Measurements from ENCODE around the gene ZXDC. TPM values are rescaled to one million over a fixed set of nuclear protein-coding genes. Genes with fewer than 3 reads are reported as not detected.

The ZXDC gene
- total and polyA plus RNA-seq, 9 of the 15 experiments (the other 6 are each of a cell fraction or from before 2014, with no cell fraction given): 0.59 to 13.4 (median 7.3) TPM

DNA sequence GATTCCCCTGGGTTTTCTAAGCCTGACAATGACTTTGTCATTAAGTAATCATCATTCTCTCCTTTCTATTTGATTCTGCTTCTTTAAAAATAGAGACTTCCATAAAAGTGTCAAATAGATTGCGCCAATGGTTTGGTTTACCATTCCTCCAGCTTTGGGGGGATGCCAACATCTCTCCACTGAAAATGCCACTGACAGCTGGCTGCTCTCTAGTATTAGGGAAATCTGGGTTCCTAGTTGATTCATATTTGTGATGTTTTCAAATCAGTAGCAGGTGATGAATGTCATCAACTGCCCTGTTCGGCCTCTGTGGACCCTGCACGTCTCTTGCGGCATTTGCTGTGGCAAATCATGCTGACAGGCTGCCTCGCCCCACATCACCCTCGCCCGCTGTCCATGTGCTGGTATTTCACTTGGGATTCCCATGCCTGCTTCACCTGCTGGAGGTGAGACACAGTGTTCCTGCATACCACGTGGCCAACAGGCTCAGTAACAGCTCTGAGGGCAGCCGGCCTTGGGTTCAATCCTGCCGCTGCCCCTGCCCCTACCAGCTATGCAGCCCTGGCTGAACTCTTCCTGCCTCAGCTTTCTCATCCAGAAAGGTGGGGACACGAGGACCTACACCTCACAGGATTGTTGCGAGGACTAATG, 28.1 kb downstream of the ZXDC start:
- TF ChIP-seq ASH1L (IDR thresholded peaks at IDR 0.05; ENCODE audit: borderline replicate concordance, low read depth, partially characterized antibody): no peak
- TF ChIP-seq ZNF274 (IDR thresholded peaks at IDR 0.05; ENCODE audit: borderline replicate concordance, low read depth, low read length): no peak
- TF ChIP-seq NFXL1 (CRISPR knock-in tag; IDR thresholded peaks at IDR 0.05): no peak
- no peak for TF ChIP-seq ESRRA (IDR thresholded peaks at IDR 0.05; ENCODE audit: borderline replicate concordance, low read depth)
- TF ChIP-seq RBM34 (IDR thresholded peaks at IDR 0.05; ENCODE audit: borderline replicate concordance, insufficient read depth, low read length): no peak
- TF ChIP-seq, protein P1, sequence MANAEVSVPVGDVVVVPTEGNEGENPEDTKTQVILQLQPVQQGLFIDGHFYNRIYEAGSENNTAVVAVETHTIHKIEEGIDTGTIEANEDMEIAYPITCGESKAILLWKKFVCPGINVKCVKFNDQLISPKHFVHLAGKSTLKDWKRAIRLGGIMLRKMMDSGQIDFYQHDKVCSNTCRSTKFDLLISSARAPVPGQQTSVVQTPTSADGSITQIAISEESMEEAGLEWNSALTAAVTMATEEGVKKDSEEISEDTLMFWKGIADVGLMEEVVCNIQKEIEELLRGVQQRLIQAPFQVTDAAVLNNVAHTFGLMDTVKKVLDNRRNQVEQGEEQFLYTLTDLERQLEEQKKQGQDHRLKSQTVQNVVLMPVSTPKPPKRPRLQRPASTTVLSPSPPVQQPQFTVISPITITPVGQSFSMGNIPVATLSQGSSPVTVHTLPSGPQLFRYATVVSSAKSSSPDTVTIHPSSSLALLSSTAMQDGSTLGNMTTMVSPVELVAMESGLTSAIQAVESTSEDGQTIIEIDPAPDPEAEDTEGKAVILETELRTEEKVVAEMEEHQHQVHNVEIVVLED (CRISPR knock-in tag; IDR thresholded peaks at IDR 0.05): no peak
- TF ChIP-seq LARP7 (IDR thresholded peaks at IDR 0.05): no peak
- TF ChIP-seq, protein P2, sequence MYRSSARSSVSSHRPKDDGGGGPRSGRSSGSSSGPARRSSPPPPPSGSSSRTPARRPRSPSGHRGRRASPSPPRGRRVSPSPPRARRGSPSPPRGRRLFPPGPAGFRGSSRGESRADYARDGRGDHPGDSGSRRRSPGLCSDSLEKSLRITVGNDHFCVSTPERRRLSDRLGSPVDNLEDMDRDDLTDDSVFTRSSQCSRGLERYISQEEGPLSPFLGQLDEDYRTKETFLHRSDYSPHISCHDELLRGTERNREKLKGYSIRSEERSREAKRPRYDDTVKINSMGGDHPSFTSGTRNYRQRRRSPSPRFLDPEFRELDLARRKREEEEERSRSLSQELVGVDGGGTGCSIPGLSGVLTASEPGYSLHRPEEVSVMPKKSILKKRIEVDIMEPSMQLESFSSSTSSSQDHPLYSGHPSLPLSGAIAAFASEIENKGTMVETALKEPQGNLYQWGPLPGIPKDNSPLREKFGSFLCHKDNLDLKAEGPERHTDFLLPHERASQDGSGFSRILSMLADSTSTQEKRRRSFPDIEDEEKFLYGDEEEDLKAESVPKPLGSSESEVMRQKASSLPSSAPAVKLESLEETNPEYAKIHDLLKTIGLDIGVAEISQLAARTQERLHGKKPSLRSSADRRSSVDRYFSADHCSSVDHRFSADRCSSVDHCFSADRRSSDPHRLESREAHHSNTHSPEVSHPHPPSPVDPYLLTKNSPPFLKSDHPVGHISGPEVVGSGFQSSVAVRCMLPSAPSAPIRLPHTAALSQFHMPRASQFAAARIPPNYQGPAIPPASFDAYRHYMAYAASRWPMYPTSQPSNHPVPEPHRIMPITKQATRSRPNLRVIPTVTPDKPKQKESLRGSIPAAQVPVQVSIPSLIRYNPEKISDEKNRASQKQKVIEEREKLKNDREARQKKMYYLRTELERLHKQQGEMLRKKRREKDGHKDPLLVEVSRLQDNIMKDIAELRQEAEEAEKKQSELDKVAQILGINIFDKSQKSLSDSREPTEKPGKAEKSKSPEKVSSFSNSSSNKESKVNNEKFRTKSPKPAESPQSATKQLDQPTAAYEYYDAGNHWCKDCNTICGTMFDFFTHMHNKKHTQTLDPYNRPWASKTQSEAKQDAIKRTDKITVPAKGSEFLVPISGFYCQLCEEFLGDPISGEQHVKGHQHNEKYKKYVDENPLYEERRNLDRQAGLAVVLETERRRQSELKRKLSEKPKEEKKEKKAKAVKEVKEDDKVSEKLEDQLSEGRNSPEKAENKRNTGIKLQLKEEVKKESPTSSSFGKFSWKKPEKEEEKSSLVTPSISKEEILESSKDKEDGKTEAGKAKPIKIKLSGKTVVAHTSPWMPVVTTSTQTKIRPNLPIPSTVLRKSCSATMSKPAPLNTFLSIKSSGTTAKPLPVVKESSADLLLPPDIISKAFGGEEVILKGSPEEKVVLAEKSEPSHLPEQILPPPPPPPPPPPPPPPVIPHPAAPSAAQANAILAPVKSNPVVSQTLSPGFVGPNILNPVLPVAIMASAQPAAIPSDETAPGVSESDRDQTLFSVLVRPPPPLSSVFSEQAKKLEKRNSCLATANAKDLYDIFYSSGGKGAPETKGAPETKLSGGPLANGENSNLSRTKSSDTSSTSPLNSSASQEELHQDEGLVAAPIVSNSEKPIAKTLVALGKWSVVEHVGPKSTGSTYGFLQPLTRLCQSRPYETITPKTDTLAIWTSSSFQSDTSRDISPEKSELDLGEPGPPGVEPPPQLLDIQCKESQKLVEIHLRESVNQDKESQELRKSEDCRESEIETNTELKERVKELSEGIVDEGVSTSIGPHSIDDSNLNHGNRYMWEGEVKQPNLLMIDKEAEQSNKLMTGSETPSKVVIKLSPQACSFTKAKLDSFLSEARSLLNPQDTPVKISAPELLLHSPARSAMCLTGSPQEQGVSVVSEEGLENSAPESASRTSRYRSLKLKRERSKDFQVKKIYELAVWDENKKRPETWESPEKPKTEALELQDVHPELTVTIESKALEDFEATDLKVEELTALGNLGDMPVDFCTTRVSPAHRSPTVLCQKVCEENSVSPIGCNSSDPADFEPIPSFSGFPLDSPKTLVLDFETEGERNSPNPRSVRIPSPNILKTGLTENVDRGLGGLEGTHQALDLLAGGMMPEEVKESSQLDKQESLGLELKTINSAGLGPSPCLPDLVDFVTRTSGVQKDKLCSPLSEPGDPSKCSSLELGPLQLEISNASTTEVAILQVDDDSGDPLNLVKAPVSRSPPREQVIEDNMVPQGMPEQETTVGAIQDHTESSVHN (IDR thresholded peaks at IDR 0.05; ENCODE audit: borderline replicate concordance in 1 of 2, low read depth in 1 of 2): no peak
- TF ChIP-seq SNRNP70 (optimal IDR thresholded peaks at IDR 0.05; ENCODE audit: low read depth, low read length): no peak
- FAIRE-seq (no peak), DNase-seq (ENCODE audit: extremely low read depth in 1 of 4, low spot score in 3 of 4) (no peak), ATAC-seq (no peak)
- H3K9me3 ChIP-seq (replicated peaks; ENCODE audit: control insufficient read depth, insufficient read depth, low read depth, low read length): no peaks in the 10 kb centered on the region
- 75% methylated on average over 6 of the region's 12 CpGs for WGBS (ENCODE audit: insufficient coverage, low coverage, missing lambda C conversion rate)
- peaks cover 30% of the 10 kb centered on the region; the same call in 2 of the 3 replicates for H3K36me3 ChIP-seq (ENCODE audit: control insufficient read depth, insufficient read depth, low read length)
- no peaks in the 10 kb centered on the region; a peak in 1 of 5 replicates for H3K27me3 ChIP-seq (ENCODE audit: control insufficient read depth in 2 of 2, insufficient read depth in 2 of 2, low read length in 2 of 2)
- no peak overlapping the region for H3K4me3 ChIP-seq
- no peaks in the 10 kb centered on the region for H3K79me2 ChIP-seq (ENCODE audit: control insufficient read depth, insufficient read depth, low read length)
- no peak overlapping the region for H3K27ac ChIP-seq (ENCODE audit: extremely low read depth, low read depth, low read length)
- CTCF ChIA-PET (ENCODE audit: low intra/inter-chr PET ratio): no interaction called here
- POLR2A ChIA-PET: interaction anchor here (1.7 kb wide), 1 partner anchor 25 kb away, joined by 8 read pairs; no protein-coding TSS in a partner anchor
- no peak overlapping the region for H3K9ac ChIP-seq (ENCODE audit: insufficient read depth in 1 of 2, low read depth in 2 of 2, low read length in 2 of 2)
- no TSS peak for BruUV-seq (replicated peaks)
- intact Hi-C loops (cut with micrococcal nuclease): no loop called here
- no peak overlapping the region for H2AFZ ChIP-seq (ENCODE audit: low read depth, low read length)
- H3K4me2 ChIP-seq (ENCODE audit: insufficient read depth, low read length): no peak overlapping the region
- in situ Hi-C loops (cut with MboI): no loop called here
- H3K9me1 ChIP-seq (ENCODE audit: control insufficient read depth, insufficient read depth, low read length): no peaks in the 10 kb centered on the region
- H3K4me1 ChIP-seq (replicated peaks in 1 of 2; ENCODE audit: control insufficient read depth in 2 of 2, insufficient read depth in 2 of 2, low read length in 2 of 2): no peaks in the 10 kb centered on the region
- no peaks in the 10 kb centered on the region for H4K20me1 ChIP-seq (replicated peaks; ENCODE audit: control insufficient read depth, insufficient read depth, low read length)
